GM18909 (cell line): ENCODE measurements around the gene PIERCE2.
"Not testable (repeated sequence)": the region's sequence is repeated elsewhere in the genome, so short reads cannot be mapped to it uniquely, and the experiment has no call there.

Experiments used
- ATAC-seq: cut with Tn5 transposase; IDR thresholded peaks from one replicate; pipeline ENCODE4 v1.9.1; 2021; ENCODE audit warnings: mild to moderate bottlenecking; ENCODE audit not compliant: unreplicated experiment, poor library complexity

PIERCE2 gene

GRCh38 chr15:55420171-55420866 lies 12.0 kb downstream of the PIERCE2 start:
- no peak for ATAC-seq

GRCh38 chr15:55422089-55422488 lies 13.8 kb downstream of the PIERCE2 start:
- ATAC-seq, result no peak

- ATAC-seq, result peak; percentile 65
Measured at GRCh38 chr15:55434989-55435825, 26.9 kb downstream of the PIERCE2 start.

DNA sequence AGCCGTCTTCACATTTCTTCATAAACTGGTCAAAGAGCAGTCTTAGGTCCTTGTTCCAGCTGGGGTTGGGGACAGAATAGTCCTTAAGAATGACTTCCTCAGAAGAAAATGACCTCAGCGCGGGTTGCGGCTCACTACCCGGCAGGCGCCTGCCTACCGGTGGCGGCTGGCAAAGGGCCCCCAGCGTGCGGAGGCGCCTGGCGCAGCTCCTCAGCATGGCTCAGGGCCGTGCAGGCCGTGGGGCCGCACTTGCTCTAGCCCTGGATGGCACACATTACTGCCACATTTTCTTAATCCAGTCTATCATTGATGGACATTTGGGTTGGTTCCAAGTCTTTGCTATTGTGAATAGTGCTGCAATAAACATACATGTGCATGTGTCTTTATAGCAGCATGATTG lies 34.8 kb downstream of the PIERCE2 start:
- not testable (repeated sequence) for ATAC-seq

- not testable (repeated sequence) for ATAC-seq
Measured at GRCh38 chr15:55445936-55446335, 37.6 kb downstream of the PIERCE2 start.

DNA sequence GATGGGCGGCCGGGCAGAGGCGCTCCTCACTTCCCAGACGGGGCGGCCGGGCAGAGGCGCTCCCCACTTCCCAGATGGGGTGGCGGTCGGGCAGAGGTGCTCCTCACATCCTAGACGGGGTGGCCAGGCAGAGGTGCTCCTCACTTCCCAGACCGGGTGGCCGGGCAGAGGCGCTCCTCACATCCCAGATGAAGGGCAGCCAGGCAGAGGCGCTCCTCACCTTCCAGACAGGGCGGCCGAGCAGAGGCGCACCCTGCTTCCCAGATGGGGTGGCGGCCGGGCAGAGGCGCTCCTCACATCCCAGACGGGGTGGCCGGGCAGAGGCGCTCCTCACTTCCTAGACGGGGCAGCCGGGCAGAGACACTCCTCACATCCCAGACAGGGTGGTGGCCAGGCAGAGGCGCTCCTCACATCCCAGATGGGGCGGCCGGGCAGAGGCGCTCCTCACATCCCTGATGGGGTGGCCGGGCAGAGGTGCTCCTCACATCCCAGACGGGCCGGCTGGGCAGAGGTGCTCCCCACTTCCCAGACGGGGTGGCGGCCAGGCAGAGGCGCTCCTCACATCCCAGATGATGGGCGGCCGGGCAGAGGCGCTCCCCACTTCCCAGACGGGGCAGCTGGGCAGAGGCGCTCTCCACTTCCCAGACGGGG lies 38.2 kb downstream of the PIERCE2 start:
- not testable (repeated sequence) for ATAC-seq

DNA sequence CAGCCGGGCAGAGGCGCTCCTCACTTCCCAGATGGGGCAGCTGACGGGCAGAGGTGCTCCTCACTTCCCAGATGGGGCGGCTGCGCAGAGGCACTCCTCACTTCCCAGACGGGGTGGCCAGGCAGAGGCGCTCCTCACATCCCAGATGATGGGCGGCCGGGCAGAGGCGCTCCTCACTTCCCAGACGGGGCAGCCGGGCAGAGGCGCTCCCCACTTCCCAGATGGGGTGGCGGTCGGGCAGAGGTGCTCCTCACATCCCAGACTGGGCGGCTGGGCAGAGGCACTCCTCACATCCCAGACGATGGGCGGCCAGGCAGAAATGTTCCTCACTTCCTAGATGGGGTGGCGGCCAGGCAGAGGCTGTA lies 38.7 kb downstream of the PIERCE2 start:
- not testable (repeated sequence) for ATAC-seq

- ATAC-seq, result no peak
Measured at GRCh38 chr15:55457401-55458022, 49.2 kb downstream of the PIERCE2 start.

GRCh38 chr15:55461447-55461846 lies 53.2 kb downstream of the PIERCE2 start:
- no peak for ATAC-seq

DNA sequence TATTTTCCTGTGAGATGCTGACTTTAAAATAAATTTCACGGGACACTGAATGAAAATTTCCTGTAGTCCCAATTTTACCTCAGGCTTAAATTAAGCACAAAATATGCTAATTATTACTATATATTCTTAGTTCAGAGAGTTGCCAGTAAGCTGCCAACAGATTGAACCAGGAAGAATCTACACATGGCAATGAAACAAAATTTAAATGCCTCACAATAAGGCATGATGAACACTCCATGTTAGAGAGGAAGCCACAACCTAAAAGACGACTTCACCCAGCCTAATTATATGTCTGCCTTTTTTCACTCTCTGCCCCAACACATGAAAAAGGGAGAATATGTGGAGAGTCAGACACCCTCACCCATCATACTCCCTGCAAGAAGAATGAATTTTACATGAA lies 60.0 kb downstream of the PIERCE2 start:
- no peak for ATAC-seq
